GM21786 (cell line): Measurements from ENCODE around the gene HEXIM1.

ENCODE experiments used
- ATAC-seq: cut with Tn5 transposase; IDR thresholded peaks from one replicate; pipeline ENCODE4 v1.9.1; 2021; ENCODE audit not compliant: unreplicated experiment

Gene HEXIM1

GRCh38 chr17:45170931-45171337 is 22.7 kb downstream of the HEXIM1 start:
- ATAC-seq = no peak

GRCh38 chr17:45171338-45172231 is 23.3 kb downstream of the HEXIM1 start:
- no peak for ATAC-seq

- no peak for ATAC-seq
Measured at GRCh38 chr17:45172232-45172540, 23.9 kb downstream of the HEXIM1 start.

GRCh38 chr17:45172541-45173286 is 24.4 kb downstream of the HEXIM1 start:
- no peak for ATAC-seq

- ATAC-seq = no peak
Measured at GRCh38 chr17:45175759-45176115, 27.5 kb downstream of the HEXIM1 start.

- no peak for ATAC-seq
Measured at GRCh38 chr17:45177563-45177962, 29.3 kb downstream of the HEXIM1 start.

- ATAC-seq = no peak
Measured at GRCh38 chr17:45184144-45184543, 35.9 kb downstream of the HEXIM1 start.

- ATAC-seq = no peak
Measured at GRCh38 chr17:45186801-45187354, 38.6 kb downstream of the HEXIM1 start.

GRCh38 chr17:45189009-45189408 is 40.7 kb downstream of the HEXIM1 start:
- no peak for ATAC-seq

- no peak for ATAC-seq
Measured at GRCh38 chr17:45190503-45191255, 42.4 kb downstream of the HEXIM1 start.

- no peak for ATAC-seq
Measured at GRCh38 chr17:45195424-45195823, 47.1 kb downstream of the HEXIM1 start.

- no peak for ATAC-seq
Measured at GRCh38 chr17:45197108-45197507, 48.8 kb downstream of the HEXIM1 start.

- ATAC-seq = no peak
Measured at GRCh38 chr17:45197555-45198334, 49.5 kb downstream of the HEXIM1 start.

GRCh38 chr17:45200701-45201100 is 52.4 kb downstream of the HEXIM1 start:
- ATAC-seq = no peak

GRCh38 chr17:45201457-45201856 is 53.2 kb downstream of the HEXIM1 start:
- ATAC-seq = no peak
